EH (cell line): ENCODE measurements around the gene HNRNPA1L2.

Source experiments
- DNase-seq: peaks from one replicate; pipeline ENCODE4 v3.0.0-alpha.2; 2015; ENCODE audit warnings: low read depth

HNRNPA1L2 gene

DNA sequence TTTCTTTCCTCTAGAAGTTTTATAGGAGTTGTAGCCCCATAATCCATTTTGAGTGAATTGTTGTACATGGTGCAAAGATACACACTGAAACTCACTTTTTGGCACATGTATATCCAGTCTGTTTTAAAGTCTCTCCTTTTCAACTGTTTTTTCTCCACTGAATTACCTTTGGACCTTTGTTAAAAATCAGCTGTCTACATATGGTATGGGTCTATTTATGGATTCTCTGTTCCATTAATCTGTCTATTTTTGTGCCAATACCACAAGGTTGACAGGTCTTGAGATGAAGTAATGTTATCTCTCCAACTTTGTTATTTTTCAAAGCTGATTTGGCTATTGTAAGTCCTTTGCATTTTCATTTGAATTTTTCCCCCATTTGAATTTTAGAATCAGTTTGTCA, 4.7 kb downstream of the HNRNPA1L2 start:
- no peak for DNase-seq

- no peak for DNase-seq
Measured at GRCh38 chr13:52650731-52651130, 8.5 kb downstream of the HNRNPA1L2 start.

DNA sequence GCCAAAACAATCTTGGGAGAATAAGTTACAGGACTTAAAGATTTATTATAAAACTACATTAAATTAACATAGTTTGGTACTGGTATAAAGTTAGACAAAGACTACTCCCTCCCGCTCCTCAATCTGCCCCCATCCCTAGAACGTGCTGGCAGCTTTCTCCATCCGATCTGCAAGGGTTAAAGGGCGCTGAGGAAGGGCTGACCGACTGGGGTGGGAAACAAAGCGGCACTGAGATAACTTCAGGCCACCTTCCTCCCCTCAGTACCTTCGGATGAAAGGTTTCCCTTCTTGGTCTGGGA, 9.6 kb downstream of the HNRNPA1L2 start:
- no peak for DNase-seq

DNA sequence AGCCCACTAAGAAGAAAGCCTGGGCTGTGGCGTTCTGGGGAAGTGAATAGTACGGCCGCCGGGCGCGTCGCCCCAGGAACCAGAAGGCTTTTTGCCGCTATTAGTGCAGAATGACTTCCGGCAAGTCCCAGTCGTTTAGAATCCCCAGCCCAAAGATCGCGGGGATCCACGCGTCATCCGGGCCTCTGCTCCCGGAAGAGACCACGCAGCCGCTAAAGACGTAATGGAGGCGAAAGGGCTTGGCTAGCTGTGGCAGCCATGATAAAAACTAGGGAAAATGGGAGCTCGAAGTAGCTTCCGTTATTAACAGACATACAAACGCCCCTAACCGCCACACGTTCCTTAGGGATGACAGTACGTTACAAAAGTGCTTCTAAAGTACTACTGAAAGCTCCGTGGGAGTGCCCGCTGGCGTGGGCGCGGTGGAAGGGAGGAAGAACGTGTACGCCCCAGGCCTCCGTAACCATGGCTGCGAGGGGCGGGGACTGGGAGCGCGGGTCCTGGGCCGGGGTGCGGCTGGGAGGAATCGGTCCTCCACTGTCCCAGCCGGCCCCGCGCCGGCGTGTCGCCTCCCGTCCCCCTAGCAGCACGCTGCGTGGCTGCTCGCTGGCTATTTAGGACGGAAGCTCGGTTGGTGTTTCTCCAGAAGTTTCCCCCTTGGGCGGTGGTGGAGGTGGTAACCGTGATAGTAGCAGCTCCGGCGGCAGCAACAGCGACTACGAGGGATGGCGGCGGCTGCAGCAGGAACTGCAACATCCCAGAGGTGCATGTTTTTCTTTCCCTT, 10.2 kb downstream of the HNRNPA1L2 start, which contains the start of gene SUGT1:
TSS of gene SUGT1 (plus strand) at position 641 of the 784 bp plus-strand sequence. CDS start at position 726, 85 bp downstream.
- peak; percentile 99 for DNase-seq

DNA sequence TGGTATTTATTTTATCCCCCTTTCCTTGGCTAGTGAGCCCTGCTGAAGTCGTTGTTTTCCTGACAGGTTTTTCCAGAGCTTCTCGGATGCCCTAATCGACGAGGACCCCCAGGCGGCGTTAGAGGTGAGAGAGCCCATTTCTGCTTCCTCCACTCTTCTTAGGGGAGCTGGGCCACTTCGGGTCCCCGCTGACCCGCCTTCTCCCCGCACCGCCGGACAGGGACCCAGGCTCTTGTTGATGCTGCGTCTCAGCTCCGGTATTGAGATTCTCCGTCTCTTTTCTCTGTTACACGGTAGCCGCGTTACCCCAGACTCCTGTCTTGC, 10.7 kb downstream of the HNRNPA1L2 start:
- no peak for DNase-seq

DNA sequence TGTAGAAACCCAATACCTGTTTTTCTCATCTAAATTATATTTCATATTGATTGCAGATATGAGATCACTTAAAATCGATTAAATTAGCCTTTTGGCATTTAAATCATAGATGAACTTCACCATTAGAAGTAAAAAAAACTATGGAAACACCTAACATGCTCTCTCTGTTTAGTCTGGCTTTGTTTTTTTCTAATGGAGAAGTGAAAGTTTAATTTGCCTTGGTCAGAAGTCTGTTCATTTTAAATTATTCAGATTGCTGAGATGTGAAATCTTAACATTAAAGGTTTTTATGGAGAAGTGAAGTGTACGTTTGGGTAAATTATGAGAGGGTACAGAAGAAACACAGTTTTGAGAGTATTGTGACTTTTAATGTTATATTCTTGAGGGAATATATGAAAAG, 17.1 kb downstream of the HNRNPA1L2 start:
- DNase-seq: no peak

DNA sequence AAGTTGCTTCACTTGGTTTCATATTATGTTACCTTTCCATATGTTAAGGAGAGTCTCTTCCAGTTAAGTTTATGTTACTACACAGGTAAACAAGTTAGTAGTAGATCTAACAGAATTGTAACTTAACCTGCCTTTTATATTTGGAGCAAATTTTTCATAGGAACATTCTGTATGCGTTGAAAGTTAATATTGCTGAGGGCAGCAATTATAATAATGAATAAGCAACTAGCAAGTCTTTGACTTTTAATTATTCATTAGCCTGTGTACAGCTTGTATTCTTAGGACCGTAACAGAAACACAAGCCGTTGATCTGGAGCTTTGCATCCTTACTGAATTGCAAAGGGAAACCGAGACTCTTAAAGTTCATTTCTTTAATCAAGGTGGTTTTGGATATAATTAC, 22.0 kb downstream of the HNRNPA1L2 start:
- DNase-seq: no peak

DNA sequence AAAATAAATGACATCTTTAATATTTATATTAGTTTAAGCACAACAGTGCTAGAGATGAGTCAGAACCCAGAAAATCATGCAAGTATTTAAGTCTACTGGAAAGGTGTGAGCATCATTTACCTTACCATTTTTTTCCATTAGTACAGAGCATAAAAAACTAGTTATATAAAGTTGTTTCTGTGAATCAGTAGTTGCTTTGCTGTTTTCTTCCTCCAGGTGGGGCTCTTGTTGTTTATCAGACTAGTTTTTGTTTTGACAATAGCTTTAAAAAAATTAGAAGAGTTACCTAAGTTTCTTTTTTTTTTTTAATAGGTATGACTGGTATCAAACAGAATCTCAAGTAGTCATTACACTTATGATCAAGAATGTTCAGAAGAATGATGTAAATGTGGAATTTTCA, 23.1 kb downstream of the HNRNPA1L2 start:
- peak; percentile 33 for DNase-seq

- no peak for DNase-seq
Measured at GRCh38 chr13:52669677-52670076, 27.4 kb downstream of the HNRNPA1L2 start.

- no peak for DNase-seq
Measured at GRCh38 chr13:52670726-52671125, 28.5 kb downstream of the HNRNPA1L2 start.

- DNase-seq: no peak
Measured at GRCh38 chr13:52673465-52673864, 31.2 kb downstream of the HNRNPA1L2 start.

DNA sequence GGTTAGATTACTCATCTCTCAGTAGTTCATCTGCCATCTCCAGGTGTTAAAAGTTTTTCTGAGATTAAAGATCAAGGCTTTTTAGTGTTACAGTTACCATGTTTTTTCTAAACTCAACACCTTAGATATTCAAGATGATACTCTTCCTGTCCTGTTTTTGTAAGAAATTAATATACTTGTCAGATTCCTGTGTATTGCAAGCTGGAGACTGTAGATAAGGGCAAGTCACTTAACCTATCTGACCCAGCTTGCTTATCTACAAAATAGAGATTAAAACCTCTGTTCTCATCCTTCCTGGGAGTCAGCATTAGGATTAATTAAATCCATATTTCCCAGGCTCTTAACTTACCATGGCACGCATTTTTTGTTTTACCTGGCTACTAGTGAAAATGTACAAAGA, 35.6 kb downstream of the HNRNPA1L2 start:
- no peak for DNase-seq

DNA sequence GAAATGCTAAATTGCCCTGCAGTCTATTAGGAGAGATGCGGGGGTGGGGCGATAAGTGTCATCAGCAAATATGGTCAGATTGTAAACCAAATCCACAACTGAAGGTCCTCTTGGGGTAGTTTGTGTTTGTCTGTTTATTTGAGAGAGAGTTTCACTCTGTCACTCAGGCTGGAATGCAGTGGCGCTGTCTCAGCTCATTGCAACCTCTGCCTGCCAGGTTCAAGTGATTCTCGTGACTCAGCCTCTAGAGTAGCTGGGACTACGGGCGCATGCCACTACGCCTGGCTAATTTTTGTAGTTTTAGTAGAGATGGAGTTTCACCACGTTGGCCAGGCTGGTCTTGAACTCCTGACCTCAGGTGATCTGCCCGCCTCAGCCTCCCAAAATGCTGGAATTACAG, 43.6 kb downstream of the HNRNPA1L2 start:
- DNase-seq: peak; percentile 6

DNA sequence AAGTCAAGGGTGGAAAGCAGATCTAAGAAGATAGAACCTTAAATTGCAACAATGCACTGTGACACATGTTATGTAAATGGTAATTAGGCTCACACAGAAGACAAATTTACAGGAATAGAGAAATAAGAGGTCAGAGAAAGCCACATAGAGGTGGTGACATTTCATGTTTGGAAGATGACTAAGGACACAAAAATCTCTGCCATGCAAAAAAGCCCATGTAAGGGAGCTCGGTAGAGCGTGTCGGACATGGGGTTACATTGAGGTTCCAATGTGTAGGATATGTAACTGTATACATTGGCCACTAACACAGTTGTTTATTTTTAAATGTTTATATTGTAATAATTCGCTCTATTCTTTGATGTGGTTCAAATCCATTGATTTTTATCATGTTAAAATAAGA, 44.1 kb downstream of the HNRNPA1L2 start:
- peak; percentile 30 for DNase-seq
